WERI-Rb-1 (cell line): ENCODE data around the gene PF4V1.

ENCODE experiments used
- DNase-seq: peaks from one replicate; pipeline ENCODE4 v3.0.0-alpha.2; 2020
- H3K27ac ChIP-seq: fragments of 250-450 bp; sonication (Bioruptor Pico); 2 replicates; pipeline ENCODE4 v1.5.1; 2020; ENCODE audit warnings: mild to moderate bottlenecking, moderate library complexity
- H3K27me3 ChIP-seq: fragments of 250-450 bp; sonication (Bioruptor Pico); 2 replicates; pipeline ENCODE4 v1.5.1; 2021; ENCODE audit warnings: mild to moderate bottlenecking, low read depth, moderate library complexity; ENCODE audit not compliant: insufficient read depth, severe bottlenecking
- H3K36me3 ChIP-seq: fragments of 250-450 bp; sonication (Bioruptor Pico); 2 replicates; pipeline ENCODE4 v1.5.1; 2020; ENCODE audit warnings: mild to moderate bottlenecking, moderate library complexity
- H3K4me3 ChIP-seq: 2 replicates; pipeline ENCODE4 v1.5.1; 2011; ENCODE audit warnings: low read depth, mild to moderate bottlenecking, control low read depth, low read length
- H3K9me3 ChIP-seq: fragments of 250-450 bp; sonication (Bioruptor Pico); 2 replicates; pipeline ENCODE4 v1.5.1; 2021; ENCODE audit warnings: mild to moderate bottlenecking, moderate library complexity; ENCODE audit not compliant: severe bottlenecking
- TF ChIP-seq, protein P1 (sequence below): IDR thresholded peaks from 2 replicates; pipeline ENCODE4 v1.5.1; 2011; ENCODE audit warnings: low read depth, mild to moderate bottlenecking, control low read depth, inconsistent platforms, low read length

Gene PF4V1

DNA sequence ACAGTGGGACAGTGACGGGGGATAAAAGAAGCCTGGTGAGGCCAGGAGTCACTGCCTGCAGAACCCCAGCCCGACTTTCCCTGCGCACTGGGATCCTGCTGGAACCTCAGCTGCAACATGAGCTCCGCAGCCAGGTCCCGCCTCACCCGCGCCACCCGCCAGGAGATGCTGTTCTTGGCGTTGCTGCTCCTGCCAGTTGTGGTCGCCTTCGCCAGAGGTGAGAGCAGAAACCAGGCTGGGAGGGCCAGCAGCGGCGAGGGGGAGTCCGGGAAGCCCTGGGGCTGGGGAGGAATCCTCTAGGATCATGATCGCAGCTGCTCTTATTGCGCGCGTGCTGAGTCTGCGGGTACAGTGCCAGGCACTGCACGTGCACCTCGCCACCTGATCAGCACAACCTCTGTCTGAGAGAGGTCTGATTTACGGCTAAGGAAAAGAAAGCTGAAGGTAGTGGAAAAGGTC lies at the start of gene PF4V1:
PF4V1 (plus strand) TSS at position 51 of the 459 bp plus-strand sequence; CDS start at position 118, 67 bp downstream.
- TF ChIP-seq, protein P1, sequence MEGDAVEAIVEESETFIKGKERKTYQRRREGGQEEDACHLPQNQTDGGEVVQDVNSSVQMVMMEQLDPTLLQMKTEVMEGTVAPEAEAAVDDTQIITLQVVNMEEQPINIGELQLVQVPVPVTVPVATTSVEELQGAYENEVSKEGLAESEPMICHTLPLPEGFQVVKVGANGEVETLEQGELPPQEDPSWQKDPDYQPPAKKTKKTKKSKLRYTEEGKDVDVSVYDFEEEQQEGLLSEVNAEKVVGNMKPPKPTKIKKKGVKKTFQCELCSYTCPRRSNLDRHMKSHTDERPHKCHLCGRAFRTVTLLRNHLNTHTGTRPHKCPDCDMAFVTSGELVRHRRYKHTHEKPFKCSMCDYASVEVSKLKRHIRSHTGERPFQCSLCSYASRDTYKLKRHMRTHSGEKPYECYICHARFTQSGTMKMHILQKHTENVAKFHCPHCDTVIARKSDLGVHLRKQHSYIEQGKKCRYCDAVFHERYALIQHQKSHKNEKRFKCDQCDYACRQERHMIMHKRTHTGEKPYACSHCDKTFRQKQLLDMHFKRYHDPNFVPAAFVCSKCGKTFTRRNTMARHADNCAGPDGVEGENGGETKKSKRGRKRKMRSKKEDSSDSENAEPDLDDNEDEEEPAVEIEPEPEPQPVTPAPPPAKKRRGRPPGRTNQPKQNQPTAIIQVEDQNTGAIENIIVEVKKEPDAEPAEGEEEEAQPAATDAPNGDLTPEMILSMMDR, result no peak
- no peak within 1 kb of the TSS for H3K4me3 ChIP-seq
- no peaks in the 10 kb centered on the region for H3K9me3 ChIP-seq
- no peaks in the 10 kb centered on the region for H3K36me3 ChIP-seq
- no peaks in the 10 kb centered on the region for H3K27me3 ChIP-seq
- DNase-seq, result no peak
- H3K27ac ChIP-seq, result no peak within 1 kb of the TSS

DNA sequence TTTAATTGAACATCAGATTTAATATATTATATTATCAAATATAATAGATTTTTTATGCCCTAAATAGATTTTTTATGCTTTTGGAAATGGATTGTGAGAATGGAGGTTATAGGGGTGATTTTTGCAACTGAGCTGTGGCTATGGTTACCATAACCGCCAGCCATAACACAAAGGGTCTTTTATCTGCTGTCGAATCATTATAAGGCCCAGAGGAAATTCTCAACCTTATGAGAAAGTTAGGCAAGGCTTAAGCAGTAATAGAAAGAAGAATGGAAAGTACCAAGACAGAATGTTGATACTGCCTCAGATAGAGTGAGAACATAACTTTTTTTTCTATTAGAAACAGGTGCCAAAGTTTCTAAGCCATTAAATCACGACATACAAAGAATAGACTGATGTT lies 42.9 kb upstream of the PF4V1 start:
- no peaks in the 10 kb centered on the region for H3K27me3 ChIP-seq
- no peak overlapping the region for H3K4me3 ChIP-seq
- no peaks in the 10 kb centered on the region for H3K9me3 ChIP-seq
- DNase-seq, result no peak
- H3K27ac ChIP-seq, result no peak overlapping the region
- no peaks in the 10 kb centered on the region for H3K36me3 ChIP-seq
- TF ChIP-seq, protein P1, result no peak

DNA sequence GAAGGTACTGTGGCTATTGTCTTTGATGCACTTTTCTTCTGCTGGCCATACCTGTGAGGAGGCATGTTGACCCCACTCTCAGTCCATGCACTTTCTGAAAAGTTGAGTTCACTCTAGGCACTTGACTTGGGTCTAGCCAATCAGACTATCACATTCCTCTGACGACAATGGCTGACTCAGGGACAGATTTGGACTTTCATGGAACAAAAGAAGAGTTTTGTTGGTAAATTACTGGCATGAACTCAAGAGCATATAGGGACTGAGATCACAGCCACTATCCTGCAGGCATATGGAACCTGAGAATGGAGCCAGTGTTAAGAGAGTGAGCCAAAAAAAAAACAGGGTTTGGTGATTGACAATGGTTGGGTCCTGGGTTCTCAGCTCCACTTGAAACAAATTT lies 41.3 kb upstream of the PF4V1 start:
- H3K4me3 ChIP-seq, result no peak overlapping the region
- no peak overlapping the region for H3K27ac ChIP-seq
- H3K9me3 ChIP-seq, result no peaks in the 10 kb centered on the region
- H3K27me3 ChIP-seq, result no peaks in the 10 kb centered on the region
- TF ChIP-seq, protein P1, result no peak
- DNase-seq, result no peak
- H3K36me3 ChIP-seq, result no peaks in the 10 kb centered on the region

GRCh38 chr4:73814679-73815078 lies 38.4 kb upstream of the PF4V1 start:
- H3K27me3 ChIP-seq, result no peaks in the 10 kb centered on the region
- DNase-seq, result no peak
- TF ChIP-seq, protein P1, result no peak
- H3K9me3 ChIP-seq, result no peaks in the 10 kb centered on the region
- no peak overlapping the region for H3K4me3 ChIP-seq
- H3K36me3 ChIP-seq, result no peaks in the 10 kb centered on the region
- no peak overlapping the region for H3K27ac ChIP-seq

- H3K27ac ChIP-seq, result no peak overlapping the region
- TF ChIP-seq, protein P1, result no peak
- no peaks in the 10 kb centered on the region for H3K9me3 ChIP-seq
- no peaks in the 10 kb centered on the region for H3K27me3 ChIP-seq
- no peaks in the 10 kb centered on the region for H3K36me3 ChIP-seq
- no peak for DNase-seq
- H3K4me3 ChIP-seq, result no peak overlapping the region
Measured at GRCh38 chr4:73815145-73815544, 38.0 kb upstream of the PF4V1 start.

- Histone ChIP-seq H3K27me3 (no peaks in the 10 kb centered on the region), H3K27ac (no peak overlapping the region), H3K4me3 (no peak overlapping the region), H3K36me3 (no peaks in the 10 kb centered on the region), H3K9me3 (no peaks in the 10 kb centered on the region)
- TF ChIP-seq, protein P1, result no peak
- DNase-seq, result no peak
Measured at GRCh38 chr4:73816814-73817213, 36.3 kb upstream of the PF4V1 start.
